Right hindlimb (tissue), 1 donor: ENCODE data around the gene MAGI1.
"Not testable (repeated sequence)": the region's sequence is repeated elsewhere in the genome, so short reads cannot be mapped to it uniquely, and the experiment has no call there.

Experiments
- DNase-seq: peaks from one replicate; pipeline ENCODE4 v3.0.0-alpha.2; 2018

MAGI1 gene

GRCh38 chr3:65548848-65549625, 489.7 kb downstream of the MAGI1 start:
- DNase-seq = peak; percentile 57

- no peak for DNase-seq
Measured at GRCh38 chr3:65545429-65545828, 493.3 kb downstream of the MAGI1 start.

- not testable (repeated sequence) for DNase-seq
Measured at GRCh38 chr3:65543391-65543790, 495.3 kb downstream of the MAGI1 start.

GRCh38 chr3:65540666-65541065, 498.1 kb downstream of the MAGI1 start:
- no peak for DNase-seq

GRCh38 chr3:65539616-65540015, 499.1 kb downstream of the MAGI1 start:
- DNase-seq = no peak

GRCh38 chr3:65538101-65538500, 500.6 kb downstream of the MAGI1 start:
- DNase-seq = no peak

- DNase-seq = no peak
Measured at GRCh38 chr3:65537109-65537508, 501.6 kb downstream of the MAGI1 start.

GRCh38 chr3:65535260-65535659, 503.5 kb downstream of the MAGI1 start:
- no peak for DNase-seq

GRCh38 chr3:65534805-65535204, 503.9 kb downstream of the MAGI1 start:
- no peak for DNase-seq

GRCh38 chr3:65532749-65533148, 506.0 kb downstream of the MAGI1 start:
- no peak for DNase-seq

- no peak for DNase-seq
Measured at GRCh38 chr3:65532215-65532614, 506.5 kb downstream of the MAGI1 start.

GRCh38 chr3:65531499-65531898, 507.2 kb downstream of the MAGI1 start:
- DNase-seq = no peak

GRCh38 chr3:65526656-65527055, 512.1 kb downstream of the MAGI1 start:
- DNase-seq = no peak

- DNase-seq = no peak
Measured at GRCh38 chr3:65524584-65524983, 514.1 kb downstream of the MAGI1 start.

- no peak for DNase-seq
Measured at GRCh38 chr3:65523878-65524277, 514.8 kb downstream of the MAGI1 start.

GRCh38 chr3:65521032-65521431, 517.7 kb downstream of the MAGI1 start:
- DNase-seq = no peak

GRCh38 chr3:65516998-65517397, 521.7 kb downstream of the MAGI1 start:
- no peak for DNase-seq

GRCh38 chr3:65514317-65514716, 524.4 kb downstream of the MAGI1 start:
- DNase-seq = not testable (repeated sequence)

- not testable (repeated sequence) for DNase-seq
Measured at GRCh38 chr3:65509423-65509794, 529.3 kb downstream of the MAGI1 start.

- no peak for DNase-seq
Measured at GRCh38 chr3:65508750-65509422, 529.8 kb downstream of the MAGI1 start.

GRCh38 chr3:65507437-65507836, 531.3 kb downstream of the MAGI1 start:
- DNase-seq = no peak

GRCh38 chr3:65503776-65504175, 534.9 kb downstream of the MAGI1 start:
- DNase-seq = no peak

- DNase-seq = no peak
Measured at GRCh38 chr3:65502526-65502925, 536.2 kb downstream of the MAGI1 start.
